Ramos (cell line): ENCODE results near the gene MYLK4.
"Not testable (repeated sequence)": the region's sequence is repeated elsewhere in the genome, so short reads cannot be mapped to it uniquely, and the experiment has no call there.

ENCODE experiments used
- in situ Hi-C: fragments of 300-500 bp; cut with MboI; formaldehyde crosslinking; loops from one replicate; pipeline ENCODE4 v1.14.3; 2022; ENCODE audit warnings: low sequenced_read_pairs; ENCODE audit not compliant: unreplicated experiment

The MYLK4 gene

DNA sequence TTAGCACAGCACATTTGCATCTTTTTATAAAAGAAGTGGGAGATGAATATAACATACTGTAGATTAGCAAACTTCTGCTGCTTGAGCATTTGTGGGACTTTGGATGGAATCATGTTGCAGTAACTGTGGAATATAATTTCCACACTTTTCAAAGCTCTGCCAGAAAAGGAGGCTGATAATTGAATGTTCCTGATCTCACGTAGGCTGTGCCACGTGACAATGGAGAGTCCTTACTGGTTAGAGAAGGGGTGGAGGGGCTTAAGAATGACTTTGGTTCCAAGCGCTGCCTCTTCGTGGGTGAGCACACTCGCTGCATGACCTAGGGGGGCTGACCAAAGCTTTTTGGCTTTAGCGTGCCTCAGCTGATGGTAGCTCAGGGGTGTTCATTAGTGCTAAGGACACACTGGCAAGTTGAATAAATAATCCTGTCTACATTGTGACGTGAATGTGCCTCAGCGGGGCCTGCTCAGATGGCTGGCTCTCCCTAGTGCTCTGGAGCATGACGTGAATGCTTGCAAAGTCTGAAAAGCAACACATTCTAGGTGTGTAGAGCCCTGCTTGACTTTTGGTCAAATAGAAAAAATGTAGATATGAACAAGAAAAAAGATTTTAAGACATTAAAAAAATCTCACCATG lies 29.5 kb upstream of the MYLK4 start:
- in situ Hi-C loops = no loop called here

DNA sequence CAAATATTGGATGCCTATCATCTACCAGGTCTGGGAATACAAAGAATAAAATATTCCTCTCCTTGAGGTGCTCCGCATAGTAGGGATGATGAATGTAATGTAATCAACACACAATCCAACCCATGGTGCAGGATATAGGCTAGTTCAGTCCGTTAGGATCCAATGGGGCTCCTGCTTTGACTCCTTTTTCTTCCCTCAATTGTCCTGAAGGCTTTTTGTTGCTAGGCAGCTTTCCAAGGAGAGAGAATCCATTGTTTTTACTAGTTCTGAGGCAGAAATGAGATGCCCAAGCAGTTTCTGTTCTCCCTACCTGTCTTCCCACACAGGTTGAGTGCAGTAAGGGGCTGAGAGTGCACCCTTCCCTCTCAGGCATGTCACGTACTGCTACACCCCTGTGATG lies 26.5 kb upstream of the MYLK4 start:
- in situ Hi-C loops = no loop called here

DNA sequence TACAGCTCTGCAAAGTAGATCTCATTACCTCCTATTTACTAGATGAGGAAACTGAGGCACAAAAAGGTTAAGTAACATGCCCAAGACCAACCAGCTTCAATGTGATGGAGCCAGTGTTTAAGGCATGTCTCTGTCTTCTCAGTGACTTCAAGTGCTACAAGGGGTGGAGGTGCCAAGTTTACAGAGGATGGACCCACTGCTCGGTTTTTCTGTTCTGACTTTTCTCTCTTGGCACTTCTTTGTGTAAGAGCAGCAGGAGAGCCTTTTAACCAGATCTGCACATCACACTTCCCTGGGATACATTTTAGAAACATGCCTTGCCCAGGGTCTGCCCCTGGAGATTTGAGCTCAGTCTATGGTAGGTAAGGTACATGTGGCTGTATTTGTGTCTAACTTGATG lies 24.3 kb upstream of the MYLK4 start:
- in situ Hi-C loops = no loop called here

DNA sequence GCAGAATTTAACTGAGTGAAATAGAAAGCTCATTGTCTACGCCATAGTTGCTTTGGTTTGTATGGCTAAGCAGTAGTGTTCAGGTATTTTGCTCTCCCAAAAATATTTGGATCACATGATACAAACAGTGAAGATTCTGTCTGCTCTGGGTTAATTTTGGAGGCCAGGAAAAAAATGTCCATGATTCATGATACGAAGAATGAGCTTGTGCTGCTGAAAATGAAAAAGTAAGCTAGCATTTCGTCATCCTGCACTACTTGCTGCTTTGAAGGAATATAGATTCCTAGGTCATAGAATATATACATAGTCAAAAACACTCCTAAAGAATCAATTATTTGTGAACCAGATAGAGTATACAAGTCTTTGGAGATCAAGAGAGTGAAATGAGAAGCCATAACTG lies 22.7 kb upstream of the MYLK4 start:
- in situ Hi-C loops = no loop called here

DNA sequence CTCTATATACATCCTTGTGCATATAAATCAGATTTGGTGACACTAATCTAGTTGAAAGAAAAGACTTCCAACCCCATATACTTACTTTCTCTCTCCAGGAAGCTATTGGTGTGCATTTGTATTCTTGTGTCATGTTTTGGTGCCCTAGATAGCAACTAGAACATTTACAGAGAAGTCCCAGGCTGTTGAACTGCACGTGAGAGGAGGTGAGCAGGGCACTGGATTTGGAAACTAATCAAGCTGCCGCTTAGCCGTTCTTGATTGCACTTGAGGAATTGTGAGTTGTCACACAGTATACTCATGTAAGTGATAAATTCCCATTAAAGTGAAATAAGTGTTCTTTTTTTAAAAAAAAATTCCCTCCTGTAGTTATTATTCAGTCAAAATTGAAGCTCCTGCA lies 22.1 kb upstream of the MYLK4 start:
- in situ Hi-C loops = no loop called here

DNA sequence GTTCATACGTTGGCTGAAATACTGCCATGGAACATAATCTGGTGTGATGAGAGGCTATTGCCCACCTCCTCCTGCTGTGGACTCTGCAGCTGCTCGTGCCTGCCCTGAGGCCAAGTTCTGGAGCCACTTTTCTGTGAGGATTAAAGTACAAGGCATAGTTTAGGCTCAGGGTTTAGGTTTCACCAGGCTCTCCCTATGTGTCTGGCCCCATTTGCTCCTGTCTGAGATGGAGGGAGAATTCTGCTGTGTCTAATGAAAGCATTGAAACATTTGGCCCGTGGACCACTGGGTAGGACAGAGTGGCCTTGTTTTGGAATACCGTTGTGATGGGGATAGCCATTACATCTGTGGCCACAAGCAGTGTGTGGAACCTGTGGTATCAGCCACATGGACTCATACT lies 20.4 kb upstream of the MYLK4 start:
- in situ Hi-C loops = no loop called here

DNA sequence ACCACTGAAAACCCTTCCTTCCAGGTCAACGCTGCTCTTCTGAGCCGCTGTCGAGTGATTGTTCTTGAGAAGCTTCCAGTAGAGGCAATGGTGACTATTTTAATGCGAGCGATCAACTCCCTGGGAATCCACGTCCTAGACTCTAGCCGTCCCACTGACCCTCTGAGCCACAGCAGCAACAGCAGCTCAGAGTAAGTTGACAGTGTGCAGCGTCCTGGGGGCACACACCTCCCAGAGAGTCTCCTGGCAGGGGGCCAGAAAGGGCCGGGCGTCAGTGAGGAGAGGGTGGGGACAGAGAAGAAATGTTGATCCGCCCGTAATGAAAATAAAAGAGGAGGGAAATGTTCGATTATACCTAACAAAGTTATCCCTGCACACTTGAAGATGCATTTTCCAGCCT lies 19.4 kb upstream of the MYLK4 start:
- in situ Hi-C loops = no loop called here

DNA sequence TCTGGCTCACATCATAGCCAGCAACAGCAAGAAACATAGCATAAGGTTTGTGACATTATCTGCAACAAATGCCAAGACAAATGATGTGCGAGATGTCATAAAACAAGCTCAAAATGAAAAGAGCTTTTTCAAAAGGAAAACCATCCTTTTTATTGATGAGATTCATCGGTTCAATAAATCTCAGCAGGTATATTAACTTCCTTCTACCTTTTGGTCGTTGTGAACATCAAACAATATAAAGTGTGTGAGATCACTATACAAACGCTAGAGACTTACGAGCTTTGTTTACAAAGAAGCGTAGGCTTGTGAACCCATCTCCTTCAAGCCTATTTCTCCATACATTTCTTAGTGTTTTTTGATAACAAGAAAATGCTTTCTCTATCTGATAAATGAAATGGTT lies 18.0 kb upstream of the MYLK4 start:
- in situ Hi-C loops = no loop called here

DNA sequence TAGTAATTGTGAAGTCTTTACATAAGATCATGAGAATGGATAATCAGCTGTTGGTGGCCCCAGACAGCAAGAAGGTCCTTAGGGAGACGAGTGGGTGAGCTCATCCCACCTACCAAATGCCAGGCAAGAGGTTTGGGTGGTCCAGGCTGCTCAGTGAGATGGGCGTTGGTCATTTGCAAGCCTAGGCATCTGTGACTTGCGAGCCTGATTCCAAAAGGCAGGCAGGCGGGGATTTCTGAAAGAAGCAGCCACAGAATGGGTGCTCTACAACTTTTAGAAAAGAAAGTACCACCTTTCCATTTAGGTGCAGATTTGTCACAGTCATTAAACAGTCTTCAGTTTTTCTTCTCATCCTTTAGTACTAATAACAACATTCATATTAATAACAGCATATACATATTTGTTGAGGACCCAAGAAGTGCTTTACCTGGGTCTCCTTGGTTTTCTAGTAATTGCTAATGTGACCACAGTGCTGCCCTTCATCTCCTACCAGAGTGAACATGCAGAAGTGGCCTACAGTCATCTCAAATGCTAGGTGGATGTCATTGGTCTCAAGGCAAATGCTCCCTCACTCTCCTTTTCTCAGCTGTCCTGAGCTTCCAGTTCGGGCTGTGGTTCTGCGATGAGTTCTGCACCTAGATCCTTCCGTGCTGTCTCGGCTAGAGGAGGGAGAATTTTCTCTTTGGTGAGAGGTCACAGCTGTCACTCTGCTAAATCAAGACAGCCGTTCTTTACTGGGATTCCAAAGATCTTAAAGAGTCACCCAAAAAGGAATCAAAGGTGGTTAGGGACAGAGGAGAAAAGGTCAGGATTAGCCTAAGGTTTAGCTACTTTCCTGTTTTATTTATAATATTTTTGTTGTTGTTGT lies 17.2 kb upstream of the MYLK4 start:
- in situ Hi-C loops = no loop called here

DNA sequence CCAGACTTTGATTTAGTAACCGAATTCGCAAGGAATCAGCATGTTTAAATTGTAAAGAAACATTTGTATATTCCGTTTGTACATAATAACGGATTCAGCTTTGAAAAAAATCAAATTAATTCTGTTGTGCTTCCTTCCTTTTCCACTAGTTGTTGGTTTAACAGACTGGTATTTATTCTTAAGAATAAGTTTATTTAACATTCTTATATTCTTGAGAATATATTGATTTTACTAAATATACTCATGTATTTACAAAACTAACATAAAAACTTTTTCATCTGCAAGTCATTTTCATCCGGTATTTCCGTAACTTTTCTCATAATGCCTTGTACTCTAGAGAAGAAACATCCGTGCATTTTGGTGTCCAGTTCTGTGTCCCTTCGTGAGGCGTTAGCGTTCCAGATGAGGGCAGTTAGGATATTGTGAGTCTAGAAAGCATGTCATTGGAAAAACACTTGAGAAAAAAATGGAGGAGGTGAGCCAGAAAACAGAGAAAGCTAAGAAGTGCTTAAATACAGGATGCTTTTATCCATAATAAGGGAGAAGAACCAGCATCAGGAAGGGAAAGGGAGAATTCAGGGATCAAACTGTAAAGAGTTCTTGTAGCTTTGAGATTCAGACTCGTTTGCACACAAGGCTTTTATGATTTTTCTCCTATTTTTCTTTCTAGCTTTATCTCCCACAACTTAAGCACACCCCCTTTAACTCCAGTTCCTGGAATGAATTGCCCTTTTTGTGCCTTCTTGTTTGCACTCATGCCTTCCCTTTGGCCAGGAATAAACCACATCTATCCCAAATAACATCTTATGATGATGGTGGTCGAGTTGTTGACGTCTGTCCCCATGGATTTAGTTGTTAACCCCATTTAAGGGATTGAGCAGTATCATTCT lies 16.3 kb upstream of the MYLK4 start:
- in situ Hi-C loops = no loop called here

DNA sequence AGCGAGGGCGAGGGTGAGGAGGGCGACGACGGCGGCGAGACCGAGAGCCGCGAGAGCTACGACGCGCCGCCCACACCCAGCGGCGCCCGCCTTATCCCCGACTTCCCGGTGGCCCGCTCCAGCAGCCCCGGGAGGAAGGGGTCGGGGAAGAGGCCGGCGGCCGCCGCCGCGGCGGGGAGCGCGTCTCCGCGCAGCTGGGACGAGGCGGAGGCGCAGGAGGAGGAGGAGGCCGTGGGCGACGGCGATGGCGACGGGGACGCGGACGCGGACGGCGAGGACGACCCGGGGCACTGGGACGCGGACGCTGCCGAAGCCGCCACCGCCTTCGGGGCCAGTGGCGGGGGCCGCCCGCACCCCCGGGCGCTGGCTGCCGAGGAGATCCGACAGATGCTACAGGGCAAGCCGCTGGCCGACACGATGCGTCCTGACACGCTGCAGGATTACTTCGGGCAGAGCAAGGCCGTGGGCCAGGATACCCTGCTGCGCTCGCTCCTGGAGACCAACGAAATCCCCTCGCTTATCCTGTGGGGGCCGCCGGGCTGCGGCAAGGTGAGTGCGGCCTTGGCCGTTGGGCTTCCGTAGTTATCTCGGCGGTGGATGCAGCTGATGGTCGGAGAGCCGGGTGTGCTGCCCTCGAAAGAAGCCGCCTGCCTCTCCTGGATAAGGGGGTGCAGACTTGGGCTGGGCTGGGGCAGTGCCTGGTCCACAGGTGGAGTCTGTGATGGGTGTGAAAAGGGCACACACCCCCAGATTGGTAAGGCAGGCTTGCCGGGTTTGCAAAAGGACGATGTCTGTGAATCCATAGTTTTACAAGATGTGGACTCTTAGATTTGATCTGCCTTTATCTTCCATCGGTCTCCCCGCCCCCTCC lies 15.4 kb upstream of the MYLK4 start:
- in situ Hi-C loops = no loop called here

DNA sequence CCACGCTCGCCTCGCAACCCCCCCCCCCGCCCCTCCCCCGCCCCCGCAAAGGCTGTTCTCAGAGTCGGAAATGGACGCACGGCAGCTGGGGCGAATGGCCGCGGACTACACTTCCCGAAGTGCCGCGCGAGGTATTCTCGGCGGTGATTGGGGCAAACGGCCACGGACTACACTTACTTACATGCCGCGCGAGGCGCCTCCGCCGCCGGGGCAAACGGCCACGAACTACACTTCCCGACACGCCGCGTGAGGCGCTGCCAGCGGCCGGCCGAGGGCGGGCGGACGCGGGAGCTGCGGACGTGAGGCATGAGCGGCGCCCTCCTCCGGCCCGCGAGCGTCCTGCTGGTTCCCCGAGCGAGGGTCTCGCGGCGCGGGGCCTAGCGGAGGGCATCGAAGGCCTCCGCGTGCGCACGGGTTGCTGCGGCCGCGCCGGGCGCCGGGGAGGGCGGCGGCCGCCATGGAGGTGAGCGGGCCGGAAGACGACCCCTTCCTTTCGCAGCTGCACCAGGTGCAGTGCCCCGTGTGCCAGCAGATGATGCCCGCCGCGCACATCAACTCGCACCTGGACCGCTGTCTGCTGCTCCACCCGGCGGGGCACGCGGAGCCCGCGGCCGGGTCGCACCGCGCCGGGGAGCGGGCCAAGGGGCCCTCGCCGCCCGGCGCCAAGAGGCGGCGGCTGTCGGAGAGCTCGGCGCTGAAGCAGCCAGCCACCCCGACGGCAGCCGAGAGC lies 14.6 kb upstream of the MYLK4 start, which contains the start of gene WRNIP1:
Gene WRNIP1, plus strand, starts transcription at position 228 of the 730 bp plus-strand sequence. Its CDS starts 230 bp downstream, at position 458.
- in situ Hi-C loops = no loop called here

DNA sequence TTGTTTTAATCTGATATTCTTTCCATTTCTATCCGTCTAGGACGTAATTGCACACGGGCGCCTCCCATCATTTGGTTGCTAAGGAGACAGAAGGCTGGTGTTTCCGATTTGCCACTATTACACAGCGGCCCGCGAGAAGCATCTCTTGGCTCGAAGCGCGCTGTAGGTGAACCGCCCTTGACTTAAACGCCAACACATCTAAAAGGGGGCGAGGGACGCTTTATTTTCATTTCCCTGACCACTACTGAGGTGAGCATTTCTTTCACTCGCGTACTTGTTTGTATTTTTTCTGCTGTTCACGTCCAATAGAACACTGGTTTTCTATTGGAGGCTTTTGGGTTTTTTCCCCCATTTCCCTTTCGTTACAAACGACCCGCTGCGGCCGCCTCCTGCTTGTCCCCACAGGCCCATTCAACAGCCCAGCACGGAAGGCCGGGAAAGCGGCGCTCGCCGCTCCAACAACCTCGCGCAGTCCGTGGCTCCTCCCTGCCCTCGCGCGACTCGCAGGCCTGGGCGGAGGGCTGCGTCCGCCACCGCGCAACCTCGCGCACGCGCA lies 14.0 kb upstream of the MYLK4 start:
- in situ Hi-C loops = no loop called here

DNA sequence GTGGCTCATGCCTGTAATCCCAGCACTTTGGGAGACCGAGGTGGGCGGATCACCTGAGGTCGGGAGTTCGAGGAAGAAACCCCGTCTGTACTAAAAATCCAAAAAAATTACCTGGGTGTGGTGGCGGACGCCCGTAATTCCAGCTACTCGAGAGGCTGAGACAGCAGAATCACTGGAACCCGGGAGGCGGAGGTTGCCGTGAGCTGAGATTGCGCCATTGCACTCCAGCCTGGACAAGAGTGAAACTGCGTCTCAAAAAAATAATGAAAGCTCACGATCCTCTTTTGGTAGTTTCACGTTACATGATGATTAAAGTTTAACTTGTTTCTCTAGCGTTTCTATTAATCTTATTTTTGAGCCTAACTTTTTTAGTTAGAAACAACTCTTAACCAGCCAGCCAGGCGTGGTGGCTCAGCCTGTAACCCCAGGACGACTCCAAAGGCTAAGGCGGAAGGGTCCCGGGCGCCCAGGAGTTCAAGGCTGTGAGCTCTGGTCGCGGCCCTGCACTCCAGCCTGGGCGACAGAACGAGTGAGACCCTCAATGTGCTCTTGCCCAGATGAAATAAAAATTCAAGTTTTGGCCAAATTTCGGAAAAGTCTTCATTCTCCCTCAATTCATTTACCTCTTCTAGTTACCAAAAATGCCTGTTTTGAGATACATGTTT lies 13.3 kb upstream of the MYLK4 start:
- in situ Hi-C loops = no loop called here

DNA sequence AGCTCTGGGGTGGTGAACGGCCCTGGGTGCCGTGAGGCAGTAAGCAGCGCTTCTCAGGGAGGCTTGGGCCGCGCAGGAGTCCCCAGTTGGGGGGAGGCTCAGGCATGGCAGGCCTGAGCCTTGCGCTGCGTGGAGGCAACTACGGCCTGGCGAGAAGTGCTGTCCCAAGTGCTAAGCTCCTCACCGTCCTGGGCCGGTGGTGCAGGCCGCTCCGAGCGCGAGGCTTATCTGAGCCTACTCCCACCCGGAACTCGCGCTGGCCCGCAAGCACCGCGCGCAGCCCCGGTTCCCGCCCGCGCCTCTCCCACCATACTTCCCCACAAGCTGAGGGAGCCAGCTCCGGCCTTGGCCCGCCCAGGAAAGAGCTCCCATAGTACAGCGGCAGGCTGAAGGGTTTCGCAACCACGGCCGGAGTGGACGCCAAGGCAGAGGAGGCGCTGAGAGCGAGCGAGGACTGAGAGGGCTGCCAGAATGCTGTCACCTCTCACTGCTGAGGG lies 12.7 kb upstream of the MYLK4 start:
- in situ Hi-C loops = no loop called here

DNA sequence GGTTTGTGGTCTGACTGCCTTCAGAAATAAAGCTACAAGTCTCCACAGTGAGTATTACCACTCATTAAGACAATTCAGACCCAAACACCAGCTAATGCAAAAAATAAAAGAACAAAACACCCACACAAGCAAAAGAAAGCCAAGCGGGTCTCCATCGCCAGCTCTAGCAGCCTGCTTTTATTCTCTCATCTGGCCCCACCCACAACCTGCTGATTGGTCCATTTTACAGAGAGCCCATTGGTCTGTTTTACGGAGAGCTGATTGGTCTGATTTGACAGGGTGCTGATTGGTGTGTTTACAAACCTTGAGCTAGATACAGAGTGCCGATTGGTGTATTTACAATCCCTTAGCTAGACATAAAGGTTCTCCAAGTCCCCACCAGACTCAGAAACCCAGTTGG lies 12.1 kb upstream of the MYLK4 start:
- in situ Hi-C loops = not testable (repeated sequence)

DNA sequence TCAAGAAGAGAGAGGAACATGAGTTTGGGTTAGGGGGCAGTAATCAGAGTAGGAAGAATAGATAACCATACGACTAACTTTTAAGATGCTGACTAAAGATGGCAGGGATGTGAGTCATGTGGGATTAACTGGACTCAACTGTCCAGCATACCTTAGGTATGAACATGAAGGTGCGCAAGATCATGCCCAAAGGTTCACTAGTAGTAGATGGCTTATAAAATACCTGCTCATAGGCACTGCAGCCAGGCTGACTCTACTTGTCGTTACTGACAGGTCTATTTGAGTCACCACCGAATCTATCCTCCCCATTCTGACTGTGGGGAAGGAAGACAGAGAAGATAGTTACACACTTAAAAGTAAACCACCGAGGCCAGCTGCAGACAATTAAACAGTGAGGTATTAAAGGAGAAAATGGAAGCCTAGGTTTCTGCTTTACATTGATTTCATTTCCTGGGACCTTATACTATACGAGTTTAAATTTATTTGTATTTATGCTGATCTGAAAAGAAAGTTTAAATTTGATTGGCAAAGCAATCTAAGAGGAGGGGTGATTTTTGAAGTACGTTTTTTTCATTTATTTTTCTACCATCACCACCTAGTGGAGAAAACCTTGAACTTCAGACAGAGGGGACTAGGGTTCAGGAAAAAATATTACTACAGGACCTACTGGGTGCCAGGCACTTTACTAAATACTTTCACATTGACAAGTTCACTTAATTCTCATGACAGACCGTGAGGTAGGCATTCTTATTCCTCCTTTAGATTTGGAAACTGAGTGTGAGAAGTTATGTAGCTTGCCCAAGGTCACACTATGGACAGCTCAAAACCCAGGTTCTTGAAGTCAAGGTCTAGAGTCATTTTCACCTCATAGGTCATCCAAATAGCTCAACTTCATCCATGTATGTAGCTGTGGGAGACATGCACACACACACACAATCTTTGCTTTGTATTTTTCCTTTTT lies 10.4 kb upstream of the MYLK4 start:
- in situ Hi-C loops = no loop called here
